Kidney (tissue), 14 donors: ENCODE results near the gene CNTN1. TPM values are rescaled to one million over a fixed set of nuclear protein-coding genes. Genes with fewer than 3 reads are reported as not detected.

ENCODE experiments used
- DNase-seq, 5 donors: peaks; one replicate each; pipeline ENCODE4 v3.0.0-alpha.2; 2013 to 2020
- FAIRE-seq: peaks from 2 replicates; lab custom pipeline; 2012; peaks lifted over from hg19 to GRCh38; lab: Jason Lieb, UNC
- H3K27ac ChIP-seq, 2 donors: one replicate each; pipeline ENCODE4 v1.7.0; 2013; ENCODE audit warnings: low read depth in 2 of 2, low read length in 2 of 2, inconsistent platforms in 1 of 2
- H3K27me3 ChIP-seq: one replicate; pipeline ENCODE4 v1.7.1; 2013; ENCODE audit warnings: low read length, inconsistent platforms; ENCODE audit not compliant: control insufficient read depth, insufficient read depth
- H3K36me3 ChIP-seq, 3 donors: one replicate each; pipeline versions ENCODE4 v1.7.0 to v1.7.1; 2013; ENCODE audit warnings: low read length in 3 of 3, control low read depth in 1 of 3, inconsistent platforms in 1 of 3; ENCODE audit not compliant: insufficient read depth in 3 of 3, control insufficient read depth in 2 of 3
- H3K4me1 ChIP-seq, 3 donors: one replicate each; pipeline versions ENCODE4 v1.7.0 to v1.7.1; 2013; ENCODE audit warnings: low read length in 3 of 3, inconsistent platforms in 1 of 3, low read depth in 1 of 3; ENCODE audit not compliant: control insufficient read depth in 2 of 3, insufficient read depth in 2 of 3
- H3K4me3 ChIP-seq, 3 donors: one replicate each; pipeline versions ENCODE4 v1.7.0 to v1.8.1; 2013; ENCODE audit warnings: low read length in 3 of 3, control low read depth in 1 of 3, inconsistent platforms in 1 of 3
- H3K9ac ChIP-seq, 3 donors: one replicate each; pipeline versions ENCODE4 v1.7.0 to v1.7.1; 2013; ENCODE audit warnings: low read length in 3 of 3, control low read depth in 1 of 3, inconsistent platforms in 1 of 3
- H3K9me3 ChIP-seq, 3 donors: one replicate each; pipeline versions ENCODE4 v1.7.0 to v1.7.1; 2013; ENCODE audit warnings: low read length in 3 of 3, control low read depth in 1 of 3, inconsistent platforms in 1 of 3; ENCODE audit not compliant: control insufficient read depth in 2 of 3, insufficient read depth in 1 of 3
- CTCF ChIP-seq: IDR thresholded peaks from 3 replicates; pipeline ENCODE4 v1.5.1; 2012; ENCODE audit warnings: mild to moderate bottlenecking, moderate library complexity, borderline replicate concordance; ENCODE audit not compliant: insufficient read depth; ENCODE audit errors: extremely low read depth
- intact Hi-C: fragments of 100-400 bp; cut with DNase I; formaldehyde crosslinking; loops from one replicate; pipeline ENCODE4 v1.11.1; 2022
- polyA plus RNA-seq: library from polyadenylated mRNA; stranded (reverse); fragments of 350-450 nt; fragmentation: Illumina TruSeq; extraction: RNeasy Lipid Tissue Mini Kit (QIAGEN cat#74804); gene quantifications from one replicate; pipeline ENCODE4 v1.2.3, GENCODE V29; 2014; ENCODE audit warnings: low read depth, low replicate concordance; ENCODE audit not compliant: insufficient read depth
- total RNA-seq: library from RNA; stranded (reverse); fragmentation: NEBNext Ultra II Directional; extraction: Animal tissue kit (Norgen Biotek cat#: 25700); gene quantifications from one replicate; pipeline ENCODE4 v1.2.1, GENCODE V29; 2021
- donor health status: control.
- donor health status: control.
- donor health status: control.
- donor health status: control.
- donor health status: control.
- donor health status: DM: yes; HTN: yes; CAD: no.
- donor health status: Normal renal cell carcinoma (clear cell type).

CNTN1 gene
- total and polyA plus RNA-seq, 2 donors from 2014 or later = 6.3 to 9.9 TPM

DNA sequence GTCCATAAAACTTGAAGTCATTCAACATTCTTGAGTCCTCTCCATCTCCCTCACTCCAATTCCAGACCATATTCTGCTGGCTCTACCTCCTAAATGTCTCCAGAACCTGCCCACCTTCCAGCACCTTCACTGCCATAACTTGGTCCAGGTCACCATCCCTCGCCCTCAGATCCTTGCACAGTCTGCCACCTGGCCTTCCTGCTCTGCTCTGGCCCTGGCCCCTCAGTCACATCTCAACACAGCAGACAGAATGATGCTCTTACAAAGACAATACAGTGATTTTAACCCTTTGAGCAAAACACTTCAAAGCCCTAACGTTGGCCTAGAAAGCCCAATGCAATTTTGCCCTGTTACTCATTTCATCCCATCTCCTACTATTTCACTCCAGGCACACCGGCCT, 414.1 kb downstream of the CNTN1 start:
- Histone ChIP-seq H3K9ac (no peak overlapping the region), H3K9me3 (no peaks in the 10 kb centered on the region), H3K4me1 (no peaks in the 10 kb centered on the region), H3K36me3 (no peaks in the 10 kb centered on the region), H3K4me3 (no peak overlapping the region), H3K27me3 (no peaks in the 10 kb centered on the region), H3K27ac (no peak overlapping the region)
- no peak for TF ChIP-seq CTCF
- no peak for FAIRE-seq
- intact Hi-C loops = no loop called here
- DNase-seq = no peak

DNA sequence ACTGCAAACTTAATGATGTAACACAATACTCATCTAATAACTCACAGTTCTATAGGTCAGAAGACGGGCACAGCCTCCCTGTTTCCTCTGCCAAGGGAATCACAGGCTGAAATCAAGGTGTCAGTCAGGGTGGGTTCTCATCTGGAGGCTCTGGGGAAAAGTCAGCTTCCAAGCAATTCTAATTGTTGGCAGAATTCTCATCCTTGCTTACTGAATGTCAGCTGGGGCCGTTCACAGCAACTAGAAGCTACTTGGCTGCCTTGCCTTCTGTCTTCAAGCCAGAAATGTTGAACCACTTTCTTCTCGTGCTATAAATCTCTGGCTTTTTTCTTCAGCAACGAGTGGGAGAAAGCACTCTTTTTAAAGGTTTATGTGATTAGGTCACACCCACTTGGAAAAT, 415.8 kb downstream of the CNTN1 start:
- H3K9me3 ChIP-seq = no peaks in the 10 kb centered on the region
- no peak overlapping the region for H3K4me3 ChIP-seq
- TF ChIP-seq CTCF = no peak
- no peaks in the 10 kb centered on the region for H3K4me1 ChIP-seq
- intact Hi-C loops = no loop called here
- DNase-seq (peak in 3 of 5 donors; percentile 12 to 82 (median 34)), FAIRE-seq (no peak)
- H3K9ac ChIP-seq = no peak overlapping the region
- H3K27me3 ChIP-seq = no peaks in the 10 kb centered on the region
- no peak overlapping the region for H3K27ac ChIP-seq
- H3K36me3 ChIP-seq = no peaks in the 10 kb centered on the region

DNA sequence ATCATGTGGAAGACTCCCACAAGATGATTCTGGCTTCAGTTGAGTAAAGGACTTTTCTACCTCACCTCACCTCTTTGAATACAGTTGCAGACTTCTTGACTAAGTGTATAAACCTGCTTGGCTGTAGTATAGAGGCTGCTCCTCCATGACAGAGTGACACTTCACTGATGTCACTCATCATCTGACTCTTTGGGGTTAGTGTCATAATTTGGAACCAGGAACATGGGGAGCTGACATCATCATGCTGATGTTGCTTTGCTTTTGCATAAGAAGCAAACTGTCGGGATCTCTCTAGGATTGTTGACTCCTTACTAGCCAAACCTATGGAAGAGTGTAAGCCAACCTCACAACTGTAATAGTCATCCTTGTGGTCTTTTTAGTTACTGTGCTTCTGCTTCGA, 420.7 kb downstream of the CNTN1 start:
- no peak overlapping the region for H3K27ac ChIP-seq
- H3K4me3 ChIP-seq = no peak overlapping the region
- H3K9ac ChIP-seq = no peak overlapping the region
- H3K9me3 ChIP-seq = no peaks in the 10 kb centered on the region
- DNase-seq = no peak
- FAIRE-seq = no peak
- no peak for TF ChIP-seq CTCF
- no peaks in the 10 kb centered on the region for H3K4me1 ChIP-seq
- intact Hi-C loops = no loop called here
- H3K36me3 ChIP-seq = no peaks in the 10 kb centered on the region
- H3K27me3 ChIP-seq = no peaks in the 10 kb centered on the region

GRCh38 chr12:41120211-41120610, 428.0 kb downstream of the CNTN1 start:
- Histone ChIP-seq H3K9ac (no peak overlapping the region), H3K4me3 (no peak overlapping the region), H3K9me3 (no peaks in the 10 kb centered on the region), H3K27ac (no peak overlapping the region), H3K36me3 (no peaks in the 10 kb centered on the region), H3K27me3 (no peaks in the 10 kb centered on the region), H3K4me1 (no peaks in the 10 kb centered on the region)
- FAIRE-seq = no peak
- no peak for TF ChIP-seq CTCF
- DNase-seq = no peak
- intact Hi-C loops = no loop called here
